NT2/D1 (cell line): Measurements from ENCODE around the gene LRRC32.

ENCODE experiments used
- SUZ12 ChIP-seq: IDR thresholded peaks from 2 replicates; pipeline ENCODE4 v1.6.1; 2011; ENCODE audit not compliant: insufficient read length, insufficient read depth; ENCODE audit errors: extremely low read depth
- YY1 ChIP-seq: IDR thresholded peaks from 2 replicates; pipeline ENCODE4 v1.6.1; 2011; ENCODE audit not compliant: insufficient read length, insufficient read depth

DNA sequence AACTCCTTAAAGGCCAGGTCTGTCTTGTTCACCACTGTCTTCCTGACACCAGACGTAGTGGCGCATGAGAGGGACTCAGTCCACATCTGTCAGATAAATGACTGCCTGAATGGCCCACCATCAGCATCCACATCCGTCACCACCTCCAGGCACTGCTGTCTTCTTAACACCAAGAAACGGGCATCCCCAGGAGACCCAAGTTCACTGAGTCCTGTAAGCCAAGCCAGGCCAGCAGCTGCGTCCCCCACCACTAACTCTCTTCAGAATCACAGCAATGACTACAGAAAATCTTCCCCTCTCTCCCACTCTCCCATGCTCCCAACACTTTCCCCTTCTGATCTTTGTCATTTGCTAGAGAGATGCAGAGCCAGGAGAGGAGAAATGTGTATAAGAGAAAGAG lies 47.3 kb upstream of the LRRC32 start:
- TF ChIP-seq SUZ12 (no peak), YY1 (no peak)
